GF-D8 (cell line): ENCODE results near the gene NUTM2E.
"Not testable (repeated sequence)": the region's sequence is repeated elsewhere in the genome, so short reads cannot be mapped to it uniquely, and the experiment has no call there.

ENCODE experiments used
- DNase-seq: peaks from one replicate; lab custom pipeline; 2025; lab: John Stamatoyannopoulos, UW

Gene NUTM2E

DNA sequence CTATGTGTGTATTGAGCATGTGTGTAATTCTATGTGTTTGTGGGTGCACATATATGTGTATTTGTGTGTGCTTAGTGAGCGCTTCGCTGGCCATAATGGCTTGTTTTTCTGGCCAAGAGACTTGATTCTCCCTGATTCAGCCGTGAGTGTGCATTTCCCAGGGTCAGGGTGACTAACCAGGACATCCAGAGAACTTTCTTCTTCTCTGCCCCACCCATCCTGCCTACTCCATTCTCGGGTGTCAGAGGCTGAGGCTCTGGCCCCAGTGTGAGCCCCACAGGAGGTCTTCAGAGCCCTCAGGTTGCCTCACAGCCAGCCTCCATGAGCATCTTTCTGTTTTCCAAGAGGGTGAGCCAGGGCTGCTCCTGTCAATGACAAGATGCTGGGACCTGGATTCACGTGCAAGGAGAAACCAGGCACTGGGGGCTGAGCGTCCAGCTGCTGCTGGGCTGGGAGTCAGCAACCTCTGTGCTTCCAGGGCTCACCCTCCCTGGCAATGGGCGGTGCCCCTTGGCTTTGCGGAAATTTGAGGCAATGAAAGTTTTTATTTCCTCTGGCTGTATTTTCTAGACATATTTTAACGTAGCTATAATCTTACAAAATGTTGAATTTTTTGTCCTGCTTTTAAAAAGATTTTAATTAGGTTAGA is 40.5 kb downstream of the NUTM2E start:
- DNase-seq = not testable (repeated sequence)

DNA sequence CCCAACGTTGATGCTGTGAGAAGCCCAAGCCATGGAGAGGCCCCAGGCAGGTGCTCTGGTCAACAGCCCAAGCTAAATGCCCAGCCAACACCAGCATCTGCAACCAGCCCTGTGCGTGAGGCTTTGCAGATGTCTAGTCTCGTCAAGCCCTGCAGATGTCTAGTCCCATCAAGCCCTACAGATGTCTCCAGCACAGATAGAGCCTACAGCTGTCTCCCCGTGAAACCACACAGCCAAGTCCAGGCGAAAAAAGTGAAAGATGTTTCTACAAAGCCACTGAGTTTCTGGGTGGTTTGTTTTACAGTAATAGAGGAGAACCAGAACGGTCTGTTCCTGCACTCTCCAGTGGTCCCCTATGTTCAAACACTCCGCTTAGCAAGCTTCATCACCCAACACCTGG is 41.5 kb downstream of the NUTM2E start:
- DNase-seq = not testable (repeated sequence)

DNA sequence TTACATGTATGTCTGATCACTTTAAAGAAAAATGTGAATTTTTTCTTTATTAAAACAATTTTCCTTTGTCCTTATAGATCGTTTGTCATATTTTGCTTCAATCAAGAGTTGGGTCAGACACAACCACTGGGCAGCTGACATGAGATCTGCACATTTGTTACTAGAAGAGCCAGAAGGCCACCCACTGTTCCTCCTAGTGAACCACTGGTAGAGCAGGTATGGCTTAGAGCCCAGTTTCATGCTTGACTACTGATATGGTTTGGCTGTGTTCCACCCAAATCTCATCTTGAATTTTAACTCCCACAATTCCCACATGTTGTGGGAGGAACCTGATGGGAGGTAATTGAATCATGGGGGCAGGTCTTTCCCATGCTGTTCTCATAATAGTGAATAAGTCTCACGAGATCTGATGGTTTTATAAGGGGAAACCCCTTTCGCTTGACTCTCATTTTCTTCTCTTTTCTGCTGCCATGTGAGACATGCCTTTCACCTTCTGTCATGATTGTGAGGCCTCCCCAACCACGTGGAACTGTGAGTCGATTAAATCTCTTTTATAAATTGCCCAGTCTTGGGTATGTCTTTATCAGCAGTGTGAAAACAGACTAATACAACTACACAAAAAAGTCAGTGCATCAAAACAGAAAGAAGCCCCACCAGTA is 43.0 kb downstream of the NUTM2E start:
- DNase-seq = not testable (repeated sequence)

DNA sequence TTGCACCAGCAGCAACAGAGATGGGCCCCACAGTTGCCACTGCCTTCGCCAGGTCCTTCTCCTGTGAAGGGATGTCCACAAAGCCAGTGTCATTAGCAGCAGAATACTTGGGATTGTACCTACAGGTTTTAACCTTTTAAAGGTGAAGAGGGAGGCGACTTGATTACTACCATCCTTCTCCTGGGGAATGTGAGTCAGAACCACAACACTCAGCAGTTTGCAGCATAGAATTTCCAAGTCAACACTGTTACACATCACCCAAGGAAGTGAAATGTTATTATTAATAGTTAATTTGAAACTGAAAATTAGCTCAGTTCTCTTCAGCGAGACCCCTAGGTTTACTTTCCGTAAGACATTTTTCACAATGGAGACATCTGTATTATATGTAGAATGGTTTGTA is 45.2 kb downstream of the NUTM2E start:
- not testable (repeated sequence) for DNase-seq
